SK-N-SH (cell line): ENCODE results near the gene KCND1. TPM values are rescaled to one million over a fixed set of nuclear protein-coding genes. Genes with fewer than 3 reads are reported as not detected.

ENCODE experiments used
- CTCF ChIA-PET: fragments of 300-600, 350-600 bp; formaldehyde crosslinking; extraction: SDS; loops from one replicate; lab custom pipeline; 2021; lab: Yijun Ruan, JAX
- POLR2A ChIA-PET: fragments of 350-600 bp; sonication (Branson Sonifier 250); formaldehyde crosslinking; extraction: SDS; loops from one replicate; lab custom pipeline; 2020; ENCODE audit warnings: antibody characterized with exemption, inconsistent platforms; lab: Yijun Ruan, JAX
- DNase-seq: peaks from one replicate; pipeline ENCODE4 v3.0.0; 2012
- H2AFZ ChIP-seq: fragments of 200-600 bp; sonication (generic); 2 replicates; pipeline ENCODE4 v1.8.1; 2016; ENCODE audit warnings: antibody characterized with exemption, mild to moderate bottlenecking, low read depth
- H3F3A ChIP-seq: fragments of 200-600 bp; sonication (generic); replicated peaks from 2 replicates; pipeline ENCODE3; 2016; ENCODE audit warnings: antibody characterized with exemption, mild to moderate bottlenecking; ENCODE audit not compliant: insufficient read depth
- H3K27ac ChIP-seq, 2 experiments: fragments of 200-500 bp in 1 of 2; fragments of 200-600 bp in 1 of 2; sonication (Bioruptor generic) in 1 of 2; sonication (generic), shearing (Covaris generic) in 1 of 2; 2 replicates each; pipeline versions ENCODE4 v1.5.1 to v1.6.1; 2014 to 2016; ENCODE audit warnings: low read depth in 2 of 2, inconsistent platforms in 1 of 2, low read length in 1 of 2, mild to moderate bottlenecking in 1 of 2, mixed read lengths in 1 of 2
- H3K27me3 ChIP-seq: fragments of 200-600 bp; sonication (generic), shearing (Covaris generic); 2 replicates; pipeline ENCODE4 v1.6.1; 2016; ENCODE audit warnings: mixed run types; ENCODE audit not compliant: insufficient read depth
- H3K36me3 ChIP-seq, 2 experiments: fragments of 200-500 bp in 1 of 2; fragments of 200-600 bp in 1 of 2; sonication (Bioruptor generic) in 1 of 2; sonication (generic) in 1 of 2; replicated peaks in 1 of 2; 2 replicates each; pipeline versions ENCODE3 to v1.5.1; 2014 to 2016; ENCODE audit warnings: low read length in 1 of 2, mild to moderate bottlenecking in 1 of 2; ENCODE audit not compliant: insufficient read depth in 2 of 2, control insufficient read depth in 1 of 2
- H3K4me1 ChIP-seq, 2 experiments: fragments of 200-500 bp in 1 of 2; fragments of 200-600 bp in 1 of 2; sonication (Bioruptor generic) in 1 of 2; sonication (generic), shearing (Covaris generic) in 1 of 2; 2 replicates each; pipeline versions ENCODE4 v1.5.1 to v1.6.1; 2014 to 2016; ENCODE audit warnings: low read depth in 1 of 2, low read length in 1 of 2, mixed run types in 1 of 2; ENCODE audit not compliant: insufficient read depth in 2 of 2, control insufficient read depth in 1 of 2
- H3K4me2 ChIP-seq: fragments of 200-600 bp; sonication (generic), shearing (Covaris generic); 2 replicates; pipeline ENCODE4 v1.6.1; 2017; ENCODE audit warnings: mixed run types
- H3K4me3 ChIP-seq, 2 experiments: fragments of 200-500 bp in 1 of 2; fragments of 200-600 bp in 1 of 2; sonication (Bioruptor generic) in 1 of 2; sonication (generic), shearing (Covaris generic) in 1 of 2; 2 replicates each; pipeline versions ENCODE4 v1.5.1 to v1.8.1; 2014 to 2016; ENCODE audit warnings: low read depth in 2 of 2, inconsistent platforms in 1 of 2, low read length in 1 of 2, mild to moderate bottlenecking in 1 of 2, mixed read lengths in 1 of 2, moderate library complexity in 1 of 2
- H3K79me2 ChIP-seq: fragments of 200-600 bp; sonication (generic); 2 replicates; pipeline ENCODE4 v1.8.1; 2017; ENCODE audit warnings: mild to moderate bottlenecking; ENCODE audit not compliant: insufficient read depth
- H3K9ac ChIP-seq: fragments of 200-600 bp; sonication (generic); 2 replicates; pipeline ENCODE4 v1.6.1; 2017; ENCODE audit warnings: mixed run types
- H3K9me2 ChIP-seq: fragments of 200-600 bp; sonication (generic); 2 replicates; pipeline ENCODE4 v1.6.1; 2017; ENCODE audit warnings: mixed run types
- H3K9me3 ChIP-seq: fragments of 200-600 bp; sonication (generic); 2 replicates; pipeline ENCODE4 v1.6.1; 2017; ENCODE audit warnings: mixed run types, mild to moderate bottlenecking, moderate library complexity
- H4K20me1 ChIP-seq: fragments of 200-600 bp; sonication (generic); 2 replicates; pipeline ENCODE4 v1.6.1; 2017; ENCODE audit warnings: mild to moderate bottlenecking, mixed run types; ENCODE audit not compliant: insufficient read depth
- CHD2 ChIP-seq: fragments of 150-350 bp; IDR thresholded peaks from 2 replicates; pipeline ENCODE4 v1.6.1; 2018; ENCODE audit warnings: low read length; ENCODE audit not compliant: partially characterized antibody
- ELF1 ChIP-seq: IDR thresholded peaks from 2 replicates; pipeline ENCODE4 v1.4.0; 2012
- EP300 ChIP-seq, 2 experiments: IDR thresholded peaks; 2 replicates each; pipeline versions ENCODE4 v1.4.0 to v1.6.1; 2012; ENCODE audit warnings: borderline replicate concordance in 1 of 2, low read depth in 1 of 2, low read length in 1 of 2
- FOSL2 ChIP-seq: IDR thresholded peaks from 2 replicates; pipeline ENCODE4 v1.4.0; 2012; ENCODE audit warnings: low read depth, mild to moderate bottlenecking, moderate library complexity, borderline replicate concordance
- FOXJ3 ChIP-seq: sonication (generic); formaldehyde crosslinking; IDR thresholded peaks from 2 replicates; pipeline ENCODE4 v1.5.1; 2020; ENCODE audit warnings: mild to moderate bottlenecking, missing genetic modification reagents
- GABPA ChIP-seq: IDR thresholded peaks from 2 replicates; pipeline ENCODE4 v1.4.0; 2012; ENCODE audit warnings: low read depth, mild to moderate bottlenecking
- GATA2 ChIP-seq: sonication (generic); formaldehyde crosslinking; IDR thresholded peaks from 2 replicates; pipeline ENCODE4 v1.5.0; 2020; ENCODE audit warnings: mild to moderate bottlenecking, missing genetic modification reagents
- MEF2A ChIP-seq: IDR thresholded peaks from 2 replicates; pipeline ENCODE4 v1.4.0; 2012; ENCODE audit warnings: low read depth, borderline replicate concordance
- MXI1 ChIP-seq: IDR thresholded peaks from 2 replicates; pipeline ENCODE4 v1.6.1; 2012; ENCODE audit warnings: mild to moderate bottlenecking, low read depth, low read length, improper control_type of control experiment
- NFIC ChIP-seq: IDR thresholded peaks from 2 replicates; pipeline ENCODE4 v1.4.0; 2012; ENCODE audit warnings: borderline replicate concordance
- NRF1 ChIP-seq: IDR thresholded peaks from 2 replicates; pipeline ENCODE4 v1.6.1; 2012; ENCODE audit warnings: low read depth, mild to moderate bottlenecking, low read length
- POLR2AphosphoS5 ChIP-seq: IDR thresholded peaks from 2 replicates; pipeline ENCODE4 v1.6.1; 2012; ENCODE audit warnings: low read depth, low read length
- RAD21 ChIP-seq: IDR thresholded peaks from 2 replicates; pipeline ENCODE4 v1.6.1; 2012; ENCODE audit warnings: mild to moderate bottlenecking, low read length
- RFX5 ChIP-seq: IDR thresholded peaks from 2 replicates; pipeline ENCODE4 v1.6.1; 2012; ENCODE audit warnings: mild to moderate bottlenecking, improper control_type of control experiment, low read length
- SIN3A ChIP-seq: IDR thresholded peaks from 2 replicates; pipeline ENCODE4 v1.6.1; 2012; ENCODE audit warnings: low read depth, mild to moderate bottlenecking, low read length, moderate library complexity, borderline replicate concordance
- SMC3 ChIP-seq: IDR thresholded peaks from 2 replicates; pipeline ENCODE4 v1.6.1; 2012; ENCODE audit warnings: low read depth, low read length, improper control_type of control experiment
- WGBS: methylation state at CpG from one replicate; pipeline ENCODE4 v1.1.6; 2017; ENCODE audit warnings: low lambda C conversion rate; 5-methylcytosine and 5-hydroxymethylcytosine counted together
- polyA plus RNA-seq, 3 experiments: library from polyadenylated mRNA; depleted of rRNA; stranded (reverse); fragments of >200 nt; gene quantifications; 2 replicates each; pipeline ENCODE4 v1.2.3, GENCODE V29; 2012
- TF ChIP-seq, protein P1 (sequence below): IDR thresholded peaks from 2 replicates; pipeline ENCODE4 v1.6.1; 2012; ENCODE audit warnings: mild to moderate bottlenecking, low read depth, low read length, moderate library complexity
- TF ChIP-seq, protein P2 (sequence below): fragments of 150-350 bp; IDR thresholded peaks from 2 replicates; pipeline ENCODE4 v1.6.1; 2016; ENCODE audit warnings: mild to moderate bottlenecking, low read depth, low read length
- TF ChIP-seq, protein P3 (sequence below): fragments of 200-600 bp; sonication (generic); IDR thresholded peaks from 2 replicates; pipeline ENCODE4 v1.6.1; 2017; ENCODE audit warnings: antibody characterized with exemption, mild to moderate bottlenecking, moderate library complexity
- TF ChIP-seq, protein P4 (sequence below): IDR thresholded peaks from 2 replicates; pipeline ENCODE4 v1.4.0; 2012; ENCODE audit warnings: low read depth

KCND1 gene
- polyA plus RNA-seq, 1 of the 3 experiments (the other 2 are of a cell fraction): 1.2 TPM

DNA sequence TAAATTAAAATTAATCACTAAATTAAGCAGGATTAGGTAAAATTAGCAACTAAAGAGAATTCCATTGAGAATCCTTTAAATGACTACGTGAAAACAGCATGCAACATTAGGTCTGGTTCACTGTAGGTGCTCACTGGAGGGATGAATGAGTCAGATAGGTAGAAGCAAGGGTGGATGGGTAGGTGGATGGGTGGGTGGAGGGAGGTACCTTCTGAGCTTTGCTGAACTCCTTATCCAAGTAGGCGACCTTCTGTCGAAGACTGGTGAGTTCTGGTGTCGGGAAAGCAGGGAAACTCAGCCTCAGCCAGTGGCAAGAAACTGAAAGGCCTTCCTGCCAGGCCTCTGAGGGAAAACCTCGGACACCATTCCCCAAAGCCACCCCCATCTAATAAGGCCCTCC lies 27.4 kb upstream of the KCND1 start (continued):
- TF ChIP-seq, protein P1, sequence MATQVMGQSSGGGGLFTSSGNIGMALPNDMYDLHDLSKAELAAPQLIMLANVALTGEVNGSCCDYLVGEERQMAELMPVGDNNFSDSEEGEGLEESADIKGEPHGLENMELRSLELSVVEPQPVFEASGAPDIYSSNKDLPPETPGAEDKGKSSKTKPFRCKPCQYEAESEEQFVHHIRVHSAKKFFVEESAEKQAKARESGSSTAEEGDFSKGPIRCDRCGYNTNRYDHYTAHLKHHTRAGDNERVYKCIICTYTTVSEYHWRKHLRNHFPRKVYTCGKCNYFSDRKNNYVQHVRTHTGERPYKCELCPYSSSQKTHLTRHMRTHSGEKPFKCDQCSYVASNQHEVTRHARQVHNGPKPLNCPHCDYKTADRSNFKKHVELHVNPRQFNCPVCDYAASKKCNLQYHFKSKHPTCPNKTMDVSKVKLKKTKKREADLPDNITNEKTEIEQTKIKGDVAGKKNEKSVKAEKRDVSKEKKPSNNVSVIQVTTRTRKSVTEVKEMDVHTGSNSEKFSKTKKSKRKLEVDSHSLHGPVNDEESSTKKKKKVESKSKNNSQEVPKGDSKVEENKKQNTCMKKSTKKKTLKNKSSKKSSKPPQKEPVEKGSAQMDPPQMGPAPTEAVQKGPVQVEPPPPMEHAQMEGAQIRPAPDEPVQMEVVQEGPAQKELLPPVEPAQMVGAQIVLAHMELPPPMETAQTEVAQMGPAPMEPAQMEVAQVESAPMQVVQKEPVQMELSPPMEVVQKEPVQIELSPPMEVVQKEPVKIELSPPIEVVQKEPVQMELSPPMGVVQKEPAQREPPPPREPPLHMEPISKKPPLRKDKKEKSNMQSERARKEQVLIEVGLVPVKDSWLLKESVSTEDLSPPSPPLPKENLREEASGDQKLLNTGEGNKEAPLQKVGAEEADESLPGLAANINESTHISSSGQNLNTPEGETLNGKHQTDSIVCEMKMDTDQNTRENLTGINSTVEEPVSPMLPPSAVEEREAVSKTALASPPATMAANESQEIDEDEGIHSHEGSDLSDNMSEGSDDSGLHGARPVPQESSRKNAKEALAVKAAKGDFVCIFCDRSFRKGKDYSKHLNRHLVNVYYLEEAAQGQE: no peak
- TF ChIP-seq GATA2 (no peak), FOSL2 (no peak), GABPA (no peak), MEF2A (no peak), SMC3 (no peak), NFIC (no peak), RFX5 (no peak), NRF1 (no peak), SIN3A (no peak), POLR2AphosphoS5 (no peak), ELF1 (no peak)
- TF ChIP-seq, protein P2, sequence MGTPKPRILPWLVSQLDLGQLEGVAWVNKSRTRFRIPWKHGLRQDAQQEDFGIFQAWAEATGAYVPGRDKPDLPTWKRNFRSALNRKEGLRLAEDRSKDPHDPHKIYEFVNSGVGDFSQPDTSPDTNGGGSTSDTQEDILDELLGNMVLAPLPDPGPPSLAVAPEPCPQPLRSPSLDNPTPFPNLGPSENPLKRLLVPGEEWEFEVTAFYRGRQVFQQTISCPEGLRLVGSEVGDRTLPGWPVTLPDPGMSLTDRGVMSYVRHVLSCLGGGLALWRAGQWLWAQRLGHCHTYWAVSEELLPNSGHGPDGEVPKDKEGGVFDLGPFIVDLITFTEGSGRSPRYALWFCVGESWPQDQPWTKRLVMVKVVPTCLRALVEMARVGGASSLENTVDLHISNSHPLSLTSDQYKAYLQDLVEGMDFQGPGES: no peak

DNA sequence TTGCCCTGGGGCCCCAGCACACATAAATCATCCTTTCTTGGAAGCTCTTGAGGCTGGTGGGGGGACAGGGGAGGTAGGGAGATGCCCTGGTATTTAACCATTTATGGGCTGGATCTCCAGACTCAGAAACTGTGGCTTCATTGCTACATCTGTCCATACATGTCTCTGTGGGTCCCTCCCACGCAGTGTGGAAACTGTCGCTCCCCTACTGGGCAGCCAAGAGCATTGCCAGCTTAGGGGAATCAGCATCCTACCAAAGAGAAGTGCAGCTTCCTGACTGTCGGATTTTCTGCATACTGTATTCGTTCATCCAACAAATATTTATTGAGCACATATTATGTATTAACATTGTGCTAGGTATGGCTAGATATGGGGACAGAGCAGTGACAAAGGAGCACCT lies 26.7 kb upstream of the KCND1 start:
- Histone ChIP-seq H3K4me2 (no peak overlapping the region), H3K36me3 (peaks cover 28 to 31% of the 10 kb centered on the region in 2 experiments), H3K9me2 (no peaks in the 10 kb centered on the region), H3K4me1 (peaks cover 0 to 8% of the 10 kb centered on the region in 2 experiments; a peak in 2 of 4 replicates), H4K20me1 (no peaks in the 10 kb centered on the region), H3K9ac (no peak overlapping the region), H3K4me3 (no peak overlapping the region), H3F3A (no peaks in the 10 kb centered on the region), H3K79me2 (peaks cover 17% of the 10 kb centered on the region; the same call in 1 of the 2 replicates), H3K27ac (no peak overlapping the region), H3K27me3 (no peaks in the 10 kb centered on the region), H3K9me3 (no peaks in the 10 kb centered on the region), H2AFZ (no peak overlapping the region)
- TF ChIP-seq NRF1 (no peak), RAD21 (no peak), MXI1 (no peak), GATA2 (no peak), EP300 (IDR thresholded peaks at IDR 0.05; ENCODE audit: borderline replicate concordance in 1 of 2, low read depth in 1 of 2, low read length in 1 of 2) (no peak), CHD2 (no peak), FOXJ3 (CRISPR knock-in tag) (no peak), NFIC (no peak), SMC3 (no peak)
- TF ChIP-seq, protein P3, sequence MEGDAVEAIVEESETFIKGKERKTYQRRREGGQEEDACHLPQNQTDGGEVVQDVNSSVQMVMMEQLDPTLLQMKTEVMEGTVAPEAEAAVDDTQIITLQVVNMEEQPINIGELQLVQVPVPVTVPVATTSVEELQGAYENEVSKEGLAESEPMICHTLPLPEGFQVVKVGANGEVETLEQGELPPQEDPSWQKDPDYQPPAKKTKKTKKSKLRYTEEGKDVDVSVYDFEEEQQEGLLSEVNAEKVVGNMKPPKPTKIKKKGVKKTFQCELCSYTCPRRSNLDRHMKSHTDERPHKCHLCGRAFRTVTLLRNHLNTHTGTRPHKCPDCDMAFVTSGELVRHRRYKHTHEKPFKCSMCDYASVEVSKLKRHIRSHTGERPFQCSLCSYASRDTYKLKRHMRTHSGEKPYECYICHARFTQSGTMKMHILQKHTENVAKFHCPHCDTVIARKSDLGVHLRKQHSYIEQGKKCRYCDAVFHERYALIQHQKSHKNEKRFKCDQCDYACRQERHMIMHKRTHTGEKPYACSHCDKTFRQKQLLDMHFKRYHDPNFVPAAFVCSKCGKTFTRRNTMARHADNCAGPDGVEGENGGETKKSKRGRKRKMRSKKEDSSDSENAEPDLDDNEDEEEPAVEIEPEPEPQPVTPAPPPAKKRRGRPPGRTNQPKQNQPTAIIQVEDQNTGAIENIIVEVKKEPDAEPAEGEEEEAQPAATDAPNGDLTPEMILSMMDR: no peak; the same call in 1 of the 2 replicates
- TF ChIP-seq, protein P4, sequence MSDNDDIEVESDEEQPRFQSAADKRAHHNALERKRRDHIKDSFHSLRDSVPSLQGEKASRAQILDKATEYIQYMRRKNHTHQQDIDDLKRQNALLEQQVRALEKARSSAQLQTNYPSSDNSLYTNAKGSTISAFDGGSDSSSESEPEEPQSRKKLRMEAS: no peak
- WGBS: 90% methylated on average over 4 of the region's 4 CpGs
- ChIA-PET POLR2A (no interaction called here), CTCF (interaction anchor here (1.2 to 1.6 kb wide), 3 partner anchors 10 to 26 kb away, joined by 3 to 5 read pairs (median 3); partner anchors contain the start of gene KCND1)
- DNase-seq: no peak
